ENCODE measurements around the gene KREMEN1.
A peak's percentile ranks its signal among the peaks of the same experiment; 100 is the strongest.

KREMEN1 gene

GRCh38 chr22:29207562-29208501, 135.0 kb downstream of the KREMEN1 start:
- no peak for TF ChIP-seq MYC (IDR thresholded peaks at IDR 0.05; ENCODE audit: low read depth, low read length)
- TF ChIP-seq CTCF (IDR thresholded peaks at IDR 0.05; ENCODE audit: low read depth, low read length): no peak
- no peak for TF ChIP-seq POLR2A (IDR thresholded peaks at IDR 0.05; ENCODE audit: extremely low read depth, insufficient read length)
- TF ChIP-seq MAX (IDR thresholded peaks at IDR 0.05; ENCODE audit: low read depth, low read length): no peak
- DNase-seq (ENCODE audit: low read depth): no peak
- H3K4me3 ChIP-seq (ENCODE audit: low read depth, low read length): peak overlapping the region; percentile 81

GRCh38 chr22:29208502-29208862, 135.6 kb downstream of the KREMEN1 start:
- no peak for TF ChIP-seq MYC (IDR thresholded peaks at IDR 0.05; ENCODE audit: low read depth, low read length)
- no peak for TF ChIP-seq MAX (IDR thresholded peaks at IDR 0.05; ENCODE audit: low read depth, low read length)
- TF ChIP-seq CTCF (IDR thresholded peaks at IDR 0.05; ENCODE audit: low read depth, low read length): peak; percentile 2
- no peak for DNase-seq (ENCODE audit: low read depth)
- peak overlapping the region; percentile 46 for H3K4me3 ChIP-seq (ENCODE audit: low read depth, low read length)

- peak overlapping the region; percentile 46 for H3K4me3 ChIP-seq (ENCODE audit: low read depth, low read length)
- peak; percentile 76 for DNase-seq (ENCODE audit: low read depth)
- TF ChIP-seq POLR2A (IDR thresholded peaks at IDR 0.05; ENCODE audit: extremely low read depth, insufficient read length) (no peak), MAX (IDR thresholded peaks at IDR 0.05; ENCODE audit: low read depth, low read length) (no peak), CTCF (IDR thresholded peaks at IDR 0.05; ENCODE audit: low read depth, low read length) (no peak), MYC (IDR thresholded peaks at IDR 0.05; ENCODE audit: low read depth, low read length) (no peak)
These were observed 136.2 kb downstream of the KREMEN1 start for GRCh38 chr22:29208879-29209623.

GRCh38 chr22:29209624-29209929, 136.7 kb downstream of the KREMEN1 start:
- no peak for TF ChIP-seq CTCF (IDR thresholded peaks at IDR 0.05; ENCODE audit: low read depth, low read length)
- no peak for TF ChIP-seq POLR2A (IDR thresholded peaks at IDR 0.05; ENCODE audit: extremely low read depth, insufficient read length)
- DNase-seq (ENCODE audit: low read depth): no peak
- H3K4me3 ChIP-seq (ENCODE audit: low read depth, low read length): peak overlapping the region; percentile 40

GRCh38 chr22:29211066-29211465, 138.2 kb downstream of the KREMEN1 start:
- TF ChIP-seq MAX (IDR thresholded peaks at IDR 0.05; ENCODE audit: low read depth, low read length) (no peak), MYC (IDR thresholded peaks at IDR 0.05; ENCODE audit: low read depth, low read length) (no peak), POLR2A (IDR thresholded peaks at IDR 0.05; ENCODE audit: extremely low read depth, insufficient read length) (no peak), CTCF (IDR thresholded peaks at IDR 0.05; ENCODE audit: low read depth, low read length) (no peak)
- no peak for DNase-seq (ENCODE audit: low read depth)
- H3K4me3 ChIP-seq (ENCODE audit: low read depth, low read length): peak overlapping the region; percentile 6

Measured in NB4 (cell line).